Ascending aorta (tissue), 2 donors: ENCODE measurements around the gene AGPS. TPM values are rescaled to one million over a fixed set of nuclear protein-coding genes. Genes with fewer than 3 reads are reported as not detected.

Experiments
- DNase-seq, 2 donors: peaks; one replicate each; pipeline ENCODE4 v3.0.0-alpha.2; 2019; ENCODE audit warnings: low spot score in 2 of 2
- H3K27ac ChIP-seq, 2 donors: fragments of 200-600 bp; sonication (generic); one replicate each; pipeline ENCODE4 v1.5.1; 2016 to 2017; ENCODE audit warnings: mild to moderate bottlenecking in 1 of 2
- H3K27me3 ChIP-seq: fragments of 200-600 bp; sonication (generic); one replicate; pipeline ENCODE4 v1.5.1; 2017
- H3K36me3 ChIP-seq, 2 donors: fragments of 200-600 bp; sonication (generic); one replicate each; pipeline ENCODE4 v1.5.1; 2016
- H3K4me1 ChIP-seq, 2 donors: fragments of 200-600 bp; sonication (generic); one replicate each; pipeline ENCODE4 v1.5.1; 2016 to 2017; ENCODE audit warnings: mild to moderate bottlenecking in 1 of 2
- H3K4me3 ChIP-seq, 2 donors: fragments of 200-600 bp; sonication (generic); one replicate each; pipeline ENCODE4 v1.5.1; 2016 to 2017; ENCODE audit warnings: mild to moderate bottlenecking in 1 of 2
- H3K9me3 ChIP-seq, 2 donors: fragments of 200-600 bp; sonication (generic); one replicate each; pipeline ENCODE4 v1.5.1; 2016
- intact Hi-C: fragments of 100-400 bp; cut with DNase I; formaldehyde crosslinking; loops from one replicate; pipeline ENCODE4 v1.15.1; 2023
- total RNA-seq: library from RNA; depleted of rRNA; stranded (reverse); fragments of >200 nt; gene quantifications from one replicate; pipeline ENCODE4 v1.1.0, GENCODE V29; 2016
- TF ChIP-seq, protein P1 (sequence below), 3 experiments: fragments of 200-600 bp in 2 of 3; fragments of 450-650 bp in 1 of 3; sonication (generic) in 2 of 3; IDR thresholded peaks; one replicate each; pipeline ENCODE4 v1.5.1; 2016 to 2019; ENCODE audit warnings: antibody characterized with exemption in 3 of 3, mild to moderate bottlenecking in 1 of 3, moderate library complexity in 1 of 3

Gene AGPS
- total RNA-seq, 1 donor from 2014 or later: 15.9 TPM

GRCh38 chr2:177398290-177398683, 5.7 kb downstream of the AGPS start:
- no peak overlapping the region for H3K4me3 ChIP-seq
- H3K4me1 ChIP-seq: peaks cover 0 to 3% of the 10 kb centered on the region in 2 donors
- H3K27me3 ChIP-seq: no peaks in the 10 kb centered on the region
- no peaks in the 10 kb centered on the region for H3K9me3 ChIP-seq
- no peaks in the 10 kb centered on the region for H3K36me3 ChIP-seq
- H3K27ac ChIP-seq: no peak overlapping the region
- DNase-seq: no peak
- TF ChIP-seq, protein P1, sequence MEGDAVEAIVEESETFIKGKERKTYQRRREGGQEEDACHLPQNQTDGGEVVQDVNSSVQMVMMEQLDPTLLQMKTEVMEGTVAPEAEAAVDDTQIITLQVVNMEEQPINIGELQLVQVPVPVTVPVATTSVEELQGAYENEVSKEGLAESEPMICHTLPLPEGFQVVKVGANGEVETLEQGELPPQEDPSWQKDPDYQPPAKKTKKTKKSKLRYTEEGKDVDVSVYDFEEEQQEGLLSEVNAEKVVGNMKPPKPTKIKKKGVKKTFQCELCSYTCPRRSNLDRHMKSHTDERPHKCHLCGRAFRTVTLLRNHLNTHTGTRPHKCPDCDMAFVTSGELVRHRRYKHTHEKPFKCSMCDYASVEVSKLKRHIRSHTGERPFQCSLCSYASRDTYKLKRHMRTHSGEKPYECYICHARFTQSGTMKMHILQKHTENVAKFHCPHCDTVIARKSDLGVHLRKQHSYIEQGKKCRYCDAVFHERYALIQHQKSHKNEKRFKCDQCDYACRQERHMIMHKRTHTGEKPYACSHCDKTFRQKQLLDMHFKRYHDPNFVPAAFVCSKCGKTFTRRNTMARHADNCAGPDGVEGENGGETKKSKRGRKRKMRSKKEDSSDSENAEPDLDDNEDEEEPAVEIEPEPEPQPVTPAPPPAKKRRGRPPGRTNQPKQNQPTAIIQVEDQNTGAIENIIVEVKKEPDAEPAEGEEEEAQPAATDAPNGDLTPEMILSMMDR (IDR thresholded peaks at IDR 0.05): no peak
- intact Hi-C loops: no loop called here

GRCh38 chr2:177398791-177399190, 6.2 kb downstream of the AGPS start:
- H3K4me3 ChIP-seq: no peak overlapping the region
- H3K4me1 ChIP-seq: peaks cover 0 to 4% of the 10 kb centered on the region in 2 donors
- no peak overlapping the region for H3K27ac ChIP-seq
- no peaks in the 10 kb centered on the region for H3K27me3 ChIP-seq
- no peaks in the 10 kb centered on the region for H3K36me3 ChIP-seq
- intact Hi-C loops: no loop called here
- no peaks in the 10 kb centered on the region for H3K9me3 ChIP-seq
- TF ChIP-seq, protein P1 (IDR thresholded peaks at IDR 0.05): no peak
- no peak for DNase-seq

DNA sequence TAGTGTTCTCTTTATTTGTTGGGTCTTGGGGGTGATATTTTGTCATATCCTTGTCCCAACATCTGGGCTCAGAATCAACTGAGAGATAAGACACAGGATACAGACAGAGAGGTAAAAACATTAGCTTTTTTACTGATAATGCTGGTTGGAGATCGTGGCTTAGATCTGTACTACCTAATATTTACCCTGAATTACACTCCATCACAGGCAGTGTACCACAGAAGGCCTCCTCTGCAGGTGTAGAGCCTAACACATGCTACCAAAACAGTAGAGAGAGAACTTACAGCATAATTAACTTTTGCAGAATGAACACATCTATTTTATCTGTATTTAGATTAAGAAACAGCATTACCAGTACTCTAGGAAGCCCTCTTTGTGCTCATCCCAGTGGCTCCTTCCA, 6.8 kb downstream of the AGPS start:
- Histone ChIP-seq H3K27ac (no peak overlapping the region), H3K9me3 (no peaks in the 10 kb centered on the region), H3K4me3 (no peak overlapping the region), H3K4me1 (peaks cover 0 to 5% of the 10 kb centered on the region in 2 donors), H3K36me3 (no peaks in the 10 kb centered on the region), H3K27me3 (no peaks in the 10 kb centered on the region)
- DNase-seq: no peak
- TF ChIP-seq, protein P1 (IDR thresholded peaks at IDR 0.05): no peak
- intact Hi-C loops: no loop called here

- TF ChIP-seq, protein P1 (IDR thresholded peaks at IDR 0.05): no peak
- no peak overlapping the region for H3K4me3 ChIP-seq
- no peaks in the 10 kb centered on the region for H3K36me3 ChIP-seq
- intact Hi-C loops: no loop called here
- DNase-seq: no peak
- H3K4me1 ChIP-seq: peaks cover 0 to 5% of the 10 kb centered on the region in 2 donors
- no peaks in the 10 kb centered on the region for H3K9me3 ChIP-seq
- no peak overlapping the region for H3K27ac ChIP-seq
- no peaks in the 10 kb centered on the region for H3K27me3 ChIP-seq
Measured at GRCh38 chr2:177400337-177400923, 7.9 kb downstream of the AGPS start.

GRCh38 chr2:177402096-177402495, 9.5 kb downstream of the AGPS start:
- intact Hi-C loops: no loop called here

More at GRCh38 chr2:177402096-177402495, 9.5 kb downstream of the AGPS start:
- no peak overlapping the region for H3K27ac ChIP-seq
- no peak overlapping the region for H3K4me3 ChIP-seq
- no peaks in the 10 kb centered on the region for H3K27me3 ChIP-seq
- H3K36me3 ChIP-seq: no peaks in the 10 kb centered on the region
- no peaks in the 10 kb centered on the region for H3K9me3 ChIP-seq
- H3K4me1 ChIP-seq: peaks cover 0 to 5% of the 10 kb centered on the region in 2 donors
- TF ChIP-seq, protein P1 (IDR thresholded peaks at IDR 0.05): no peak
- DNase-seq: no peak
